NCI-H748 (cell line): ENCODE results near the gene SLC7A1.
A peak's percentile ranks its signal among the peaks of the same experiment; 100 is the strongest.

Experiments
- DNase-seq: peaks from one replicate; lab custom pipeline; 2025; ENCODE audit not compliant: unreplicated experiment; lab: John Stamatoyannopoulos, UW

Gene SLC7A1

GRCh38 chr13:29471551-29471950 is 123.9 kb downstream of the SLC7A1 start:
- DNase-seq: no peak

- peak; percentile 43 for DNase-seq
These were observed 129.7 kb downstream of the SLC7A1 start for GRCh38 chr13:29465741-29466293.

- no peak for DNase-seq
These were observed 131.3 kb downstream of the SLC7A1 start for GRCh38 chr13:29464105-29464679.

- no peak for DNase-seq
These were observed 135.6 kb downstream of the SLC7A1 start for GRCh38 chr13:29459813-29460355.
